Heart right ventricle (tissue), 16 donors: ENCODE measurements around the gene RAD23A. TPM values are rescaled to one million over a fixed set of nuclear protein-coding genes. Genes with fewer than 3 reads are reported as not detected.
A peak's percentile ranks its signal among the peaks of the same experiment; 100 is the strongest.

Experiments
- ATAC-seq, 8 donors: fragments of 200-7000 bp; cut with Tn5 transposase; one replicate each; pipeline ENCODE4 v1.9.1; 2020; ENCODE audit warnings: mild to moderate bottlenecking in 8 of 8, moderate library complexity in 8 of 8, moderate number of reproducible peaks in 1 of 8
- DNase-seq, 2 donors: peaks; one replicate each; pipeline ENCODE4 v3.0.0-alpha.2; 2020
- H3K27ac ChIP-seq, 10 donors: fragments of 200-600 bp; sonication (generic) in 2 of 10; one replicate each; pipeline versions ENCODE4 v1.5.0 to v1.8.0; 2020 to 2022; ENCODE audit warnings: mild to moderate bottlenecking in 3 of 10
- H3K27me3 ChIP-seq, 7 donors: fragments of 200-600 bp; one replicate each; pipeline ENCODE4 v1.8.0; 2021 to 2022; ENCODE audit warnings: mild to moderate bottlenecking in 2 of 7
- H3K36me3 ChIP-seq, 9 donors: fragments of 200-600 bp; sonication (generic) in 1 of 9; one replicate each; pipeline versions ENCODE4 v1.5.0 to v1.8.0; 2020 to 2022; ENCODE audit warnings: mild to moderate bottlenecking in 2 of 9
- H3K4me1 ChIP-seq, 9 donors: fragments of 200-600 bp; sonication (generic) in 1 of 9; one replicate each; pipeline versions ENCODE4 v1.5.0 to v1.8.0; 2020 to 2022; ENCODE audit warnings: mild to moderate bottlenecking in 4 of 9
- H3K4me3 ChIP-seq, 10 donors: fragments of 200-600 bp; sonication (generic) in 2 of 10; one replicate each; pipeline versions ENCODE4 v1.5.0 to v1.8.0; 2020 to 2022; ENCODE audit warnings: mild to moderate bottlenecking in 7 of 10, moderate library complexity in 2 of 10
- H3K9me3 ChIP-seq, 11 donors: fragments of 200-600 bp in 10 of 11; sonication (generic) in 2 of 11; one replicate each; pipeline versions ENCODE4 v1.5.0 to v1.8.0; 2013 to 2022; ENCODE audit warnings: mild to moderate bottlenecking in 2 of 11, control low read depth in 1 of 11, moderate library complexity in 1 of 11
- CTCF ChIP-seq, 9 donors: fragments of 200-600 bp; sonication (generic) in 2 of 9; IDR thresholded peaks; one replicate each; pipeline versions ENCODE4 v1.5.0 to v1.8.0; 2021 to 2022; ENCODE audit warnings: antibody characterized with exemption in 9 of 9, mild to moderate bottlenecking in 5 of 9, moderate library complexity in 1 of 9
- WGBS, 2 donors: extraction: QIAGEN DNeasy Blood & Tissue Kit; methylation state at CpG; one replicate each; pipeline ENCODE4 v1.1.7; 2013; ENCODE audit warnings: inconsistent platforms in 1 of 2; 5-methylcytosine and 5-hydroxymethylcytosine counted together
- intact Hi-C, 10 donors: fragments of 100-400 bp; cut with DNase I; formaldehyde crosslinking; loops; one replicate each; pipeline versions ENCODE4 v1.11.1 to v1.14.2; 2022
- polyA plus RNA-seq, 2 donors: library from polyadenylated mRNA; stranded (reverse); fragments of 200-250 nt; gene quantifications; one replicate each; pipeline ENCODE4 v1.2.3, GENCODE V29; 2013
- total RNA-seq, 10 donors: library from RNA; stranded (reverse); fragmentation: NEBNext Ultra II Directional in 3 of 10; extraction: Animal tissue kit (Norgen Biotek cat#: 25700) in 3 of 10; gene quantifications; one replicate each; pipeline versions ENCODE4 v1.2.1 to v1.2.4, GENCODE V29; 2021 to 2023
- donor health status: Arrhythmogenic right ventricular cardiomyopathy.
- donor health status: ischemic (EF 13 %, LVEDD 7.1; RV severe dilation, severe dysfunction).
- donor health status: healthy with polysubstance abuse.
- donor health status: DM: no; HTN: yes; CAD: no.
- donor health status: DM: no; HTN: no; CAD: no.
- donor health status: ischemic (EF 25% LVEDD 6.9; RV normal size, moderate dysfunction).
- donor health status: ischemic (EF 25% LVEDD 5.7; RV mildly dilated, moderate dysfunction).
- donor health status: healthy.
- donor health status: DM: yes; HTN: yes; CAD: no.
- donor health status: Ischemic cardiomyopathy.
- donor health status: ischemic (EF 35%, LVEDD 5.7; RV mildly dilated, moderate dysfunction).
- donor health status: nonischemic (EF 11% LVEDD 7.7; RV severe dilation, severe dysfunction).
- donor health status: DM: yes; HTN: yes; CAD: no.
- donor health status: PGD.
- donor health status: ischemic (EF 29% LVEDD 5.4; RV normal size, mild dysfunction).
- donor health status: nonischemic (EF 23%, LVEDD 6.1; RV moderate dilation, normal function).

RAD23A gene
- total and polyA plus RNA-seq, 12 donors, result 138 to 289 (median 150) TPM

GRCh38 chr19:12918253-12918652 is 27.4 kb upstream of the RAD23A start:
- intact Hi-C loops, result no loop called here
- H3K4me3 ChIP-seq, result no peak overlapping the region
- no peaks in the 10 kb centered on the region for H3K9me3 ChIP-seq
- peaks cover 4 to 28% (median 14%) of the 10 kb centered on the region in 9 donors for H3K4me1 ChIP-seq
- peak in 1 of 8 donors; percentile 22 for ATAC-seq
- DNase-seq, result no peak
- H3K36me3 ChIP-seq, result peaks cover 0 to 17% (median 11%) of the 10 kb centered on the region in 9 donors
- H3K27ac ChIP-seq, result no peak overlapping the region
- no peaks in the 10 kb centered on the region for H3K27me3 ChIP-seq
- no peak for TF ChIP-seq CTCF (IDR thresholded peaks at IDR 0.05)
- WGBS, 2 donors, result 94 to 95% methylated on average over 14 of the region's 14 CpGs

- peaks cover 0 to 12% (median 5%) of the 10 kb centered on the region in 9 donors for H3K4me1 ChIP-seq
- no peak overlapping the region for H3K4me3 ChIP-seq
- 67 to 69% methylated on average over 3 of the region's 3 CpGs for WGBS, 2 donors
- ATAC-seq (no peak), DNase-seq (no peak)
- H3K9me3 ChIP-seq, result no peaks in the 10 kb centered on the region
- intact Hi-C loops, result no loop called here
- no peaks in the 10 kb centered on the region for H3K27me3 ChIP-seq
- H3K27ac ChIP-seq, result no peak overlapping the region
- H3K36me3 ChIP-seq, result peaks cover 0 to 45% (median 33%) of the 10 kb centered on the region in 9 donors
- TF ChIP-seq CTCF (IDR thresholded peaks at IDR 0.05), result no peak
These were observed 24.6 kb upstream of the RAD23A start for GRCh38 chr19:12921047-12921446.

- intact Hi-C loops, result no loop called here
- Histone ChIP-seq H3K27ac (no peak overlapping the region), H3K4me1 (peaks cover 0 to 12% (median 5%) of the 10 kb centered on the region in 9 donors), H3K4me3 (no peak overlapping the region), H3K9me3 (no peaks in the 10 kb centered on the region), H3K27me3 (no peaks in the 10 kb centered on the region), H3K36me3 (peaks cover 0 to 64% (median 52%) of the 10 kb centered on the region in 9 donors)
- TF ChIP-seq CTCF (IDR thresholded peaks at IDR 0.05), result no peak
- ATAC-seq (no peak), DNase-seq (no peak)
- WGBS, 2 donors, result 94 to 97% methylated on average over 4 of the region's 4 CpGs
These were observed 22.7 kb upstream of the RAD23A start for GRCh38 chr19:12922959-12923358.

- 96 to 97% methylated on average over 29 of the region's 29 CpGs for WGBS, 2 donors
- no peaks in the 10 kb centered on the region for H3K9me3 ChIP-seq
- intact Hi-C loops, result no loop called here
- no peak overlapping the region for H3K4me3 ChIP-seq
- no peaks in the 10 kb centered on the region for H3K27me3 ChIP-seq
- peaks cover 0 to 82% (median 69%) of the 10 kb centered on the region in 9 donors for H3K36me3 ChIP-seq
- H3K4me1 ChIP-seq, result no peaks in the 10 kb centered on the region
- TF ChIP-seq CTCF (IDR thresholded peaks at IDR 0.05), result no peak
- no peak for DNase-seq
- peak in 1 of 8 donors; percentile 11 for ATAC-seq
- H3K27ac ChIP-seq, result no peak overlapping the region
These were observed 20.9 kb upstream of the RAD23A start for GRCh38 chr19:12924621-12925310.
